Thyroid gland (tissue), 4 donors: ENCODE data around the gene PTGS1. TPM values are rescaled to one million over a fixed set of nuclear protein-coding genes. Genes with fewer than 3 reads are reported as not detected.
"Not testable (repeated sequence)": the region's sequence is repeated elsewhere in the genome, so short reads cannot be mapped to it uniquely, and the experiment has no call there.

Experiments used
- DNase-seq, 2 donors: peaks; one replicate each; pipeline ENCODE4 v3.0.0-alpha.2; 2019
- H3K27ac ChIP-seq, 3 donors: fragments of 200-600 bp; sonication (generic); 1 replicate in 2 of 3; 2 replicates in 1 of 3; pipeline ENCODE4 v1.5.1; 2016 to 2019; ENCODE audit warnings: mild to moderate bottlenecking in 1 of 3, moderate library complexity in 1 of 3
- H3K27me3 ChIP-seq: fragments of 200-600 bp; sonication (generic); one replicate; pipeline ENCODE4 v1.5.1; 2019
- H3K36me3 ChIP-seq, 2 donors: fragments of 200-600 bp; sonication (generic); one replicate each; pipeline ENCODE4 v1.5.1; 2016 to 2019
- H3K4me1 ChIP-seq, 2 donors: fragments of 200-600 bp; sonication (generic); one replicate each; pipeline ENCODE4 v1.5.1; 2017 to 2019
- H3K4me3 ChIP-seq, 3 donors: fragments of 200-600 bp; sonication (generic); replicated peaks in 1 of 3; 1 replicate in 2 of 3; 2 replicates in 1 of 3; pipeline ENCODE4 v1.5.1; 2016; ENCODE audit warnings: mild to moderate bottlenecking in 1 of 3
- H3K9me3 ChIP-seq: fragments of 200-600 bp; sonication (generic); one replicate; pipeline ENCODE4 v1.5.1; 2017
- POLR2A ChIP-seq, 2 donors: fragments of 450-650 bp; IDR thresholded peaks; one replicate each; pipeline ENCODE4 v1.6.1; 2017; ENCODE audit warnings: antibody characterized with exemption in 2 of 2, mild to moderate bottlenecking in 2 of 2, moderate library complexity in 1 of 2
- WGBS, 2 donors: methylation state at CpG; one replicate each; pipeline ENCODE4 v1.1.5; 2017; 5-methylcytosine and 5-hydroxymethylcytosine counted together
- intact Hi-C: fragments of 100-400 bp; cut with DNase I; formaldehyde crosslinking; loops from one replicate; pipeline ENCODE4 v1.15.1; 2023
- total RNA-seq, 4 donors: library from RNA; depleted of rRNA; stranded (reverse); fragments of >200 nt; gene quantifications; one replicate each; pipeline ENCODE4 v1.2.3, GENCODE V29; 2016
- TF ChIP-seq, protein P1 (sequence below), 6 experiments: fragments of 200-600 bp in 3 of 6; fragments of 450-650 bp in 3 of 6; sonication (generic) in 3 of 6; IDR thresholded peaks; one replicate each; pipeline ENCODE4 v1.5.1; 2016 to 2019; ENCODE audit warnings: antibody characterized with exemption in 6 of 6, mild to moderate bottlenecking in 2 of 6, inconsistent platforms in 1 of 6, moderate library complexity in 1 of 6

The PTGS1 gene
- total RNA-seq, 4 donors from 2014 or later = 2.3 to 4.0 (median 3.5) TPM

DNA sequence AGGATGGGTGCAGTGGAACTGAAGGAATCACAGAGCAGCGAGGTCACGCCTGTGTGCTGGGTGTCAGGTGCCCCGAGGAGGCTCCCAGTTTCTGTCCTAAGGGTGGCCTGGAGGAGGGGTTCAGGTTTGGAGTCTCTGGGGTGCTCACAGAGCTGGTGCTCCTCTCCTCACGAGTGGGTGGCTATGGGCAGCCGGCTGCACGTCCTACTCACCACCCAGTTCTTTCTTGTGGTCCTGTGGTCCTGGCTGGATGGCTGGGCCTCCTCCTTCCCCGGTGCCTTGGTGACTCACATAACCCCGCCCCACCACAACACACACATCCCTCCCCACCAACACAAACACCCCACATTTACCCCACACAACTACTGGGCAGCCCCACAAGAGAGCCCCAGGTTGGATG is 9.9 kb upstream of the PTGS1 start:
- no peak overlapping the region for H3K4me3 ChIP-seq
- H3K27ac ChIP-seq = no peak overlapping the region
- DNase-seq = no peak
- WGBS, 2 donors = 86 to 88% methylated on average over 8 of the region's 8 CpGs
- no peaks in the 10 kb centered on the region for H3K36me3 ChIP-seq
- no peak for TF ChIP-seq POLR2A (IDR thresholded peaks at IDR 0.05)
- TF ChIP-seq, protein P1, sequence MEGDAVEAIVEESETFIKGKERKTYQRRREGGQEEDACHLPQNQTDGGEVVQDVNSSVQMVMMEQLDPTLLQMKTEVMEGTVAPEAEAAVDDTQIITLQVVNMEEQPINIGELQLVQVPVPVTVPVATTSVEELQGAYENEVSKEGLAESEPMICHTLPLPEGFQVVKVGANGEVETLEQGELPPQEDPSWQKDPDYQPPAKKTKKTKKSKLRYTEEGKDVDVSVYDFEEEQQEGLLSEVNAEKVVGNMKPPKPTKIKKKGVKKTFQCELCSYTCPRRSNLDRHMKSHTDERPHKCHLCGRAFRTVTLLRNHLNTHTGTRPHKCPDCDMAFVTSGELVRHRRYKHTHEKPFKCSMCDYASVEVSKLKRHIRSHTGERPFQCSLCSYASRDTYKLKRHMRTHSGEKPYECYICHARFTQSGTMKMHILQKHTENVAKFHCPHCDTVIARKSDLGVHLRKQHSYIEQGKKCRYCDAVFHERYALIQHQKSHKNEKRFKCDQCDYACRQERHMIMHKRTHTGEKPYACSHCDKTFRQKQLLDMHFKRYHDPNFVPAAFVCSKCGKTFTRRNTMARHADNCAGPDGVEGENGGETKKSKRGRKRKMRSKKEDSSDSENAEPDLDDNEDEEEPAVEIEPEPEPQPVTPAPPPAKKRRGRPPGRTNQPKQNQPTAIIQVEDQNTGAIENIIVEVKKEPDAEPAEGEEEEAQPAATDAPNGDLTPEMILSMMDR (IDR thresholded peaks at IDR 0.05) = no peak
- peaks cover 0 to 4% of the 10 kb centered on the region in 2 donors for H3K4me1 ChIP-seq
- intact Hi-C loops = no loop called here
- no peaks in the 10 kb centered on the region for H3K27me3 ChIP-seq
- H3K9me3 ChIP-seq = no peaks in the 10 kb centered on the region

- H3K4me3 ChIP-seq, intact Hi-C loops, H3K27me3 ChIP-seq, H3K27ac ChIP-seq, H3K4me1 ChIP-seq, DNase-seq, H3K9me3 ChIP-seq, H3K36me3 ChIP-seq: not testable (repeated sequence)
- 90 to 96% methylated on average over 12 of the region's 12 CpGs for WGBS, 2 donors
These were observed 7.7 kb upstream of the PTGS1 start for GRCh38 chr9:122363131-122363530.

- no peaks in the 10 kb centered on the region for H3K27me3 ChIP-seq
- H3K9me3 ChIP-seq = no peaks in the 10 kb centered on the region
- intact Hi-C loops = no loop called here
- H3K36me3 ChIP-seq = no peaks in the 10 kb centered on the region
- no peak for DNase-seq
- no peak overlapping the region for H3K27ac ChIP-seq
- peaks cover 0 to 8% of the 10 kb centered on the region in 2 donors for H3K4me1 ChIP-seq
- 89 to 90% methylated on average over 10 of the region's 10 CpGs for WGBS, 2 donors
- TF ChIP-seq, protein P1 (IDR thresholded peaks at IDR 0.05) = no peak
- TF ChIP-seq POLR2A (IDR thresholded peaks at IDR 0.05) = no peak
- H3K4me3 ChIP-seq = no peak overlapping the region
These were observed 6.6 kb upstream of the PTGS1 start for GRCh38 chr9:122364117-122364782.

DNA sequence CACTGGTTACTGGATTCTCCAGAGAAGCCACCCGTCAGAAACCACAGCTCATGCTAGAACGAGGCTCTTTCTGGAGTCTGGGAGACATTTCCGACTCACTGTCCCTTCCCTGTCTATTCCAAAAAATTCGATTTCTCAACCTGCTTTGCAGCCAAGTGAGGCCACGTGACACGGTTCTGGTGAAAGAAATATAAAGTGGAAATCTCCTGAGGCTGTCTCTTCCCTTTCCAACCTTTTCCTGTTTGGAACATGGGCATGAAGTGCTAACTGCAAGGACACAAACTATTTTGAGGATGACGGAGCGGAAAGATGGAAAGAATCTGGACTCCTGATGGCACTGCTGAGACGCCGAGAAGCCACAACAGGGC is 6.1 kb upstream of the PTGS1 start:
- 68 to 75% methylated on average over 10 of the region's 10 CpGs for WGBS, 2 donors
- Histone ChIP-seq H3K27ac (no peak overlapping the region), H3K4me3 (no peak overlapping the region), H3K27me3 (no peaks in the 10 kb centered on the region), H3K4me1 (peaks cover 0 to 8% of the 10 kb centered on the region in 2 donors), H3K9me3 (no peaks in the 10 kb centered on the region), H3K36me3 (no peaks in the 10 kb centered on the region)
- DNase-seq = peak; percentile 11 to 14
- intact Hi-C loops = no loop called here
- TF ChIP-seq, protein P1 (IDR thresholded peaks at IDR 0.05) = no peak
- TF ChIP-seq POLR2A (IDR thresholded peaks at IDR 0.05) = no peak

DNA sequence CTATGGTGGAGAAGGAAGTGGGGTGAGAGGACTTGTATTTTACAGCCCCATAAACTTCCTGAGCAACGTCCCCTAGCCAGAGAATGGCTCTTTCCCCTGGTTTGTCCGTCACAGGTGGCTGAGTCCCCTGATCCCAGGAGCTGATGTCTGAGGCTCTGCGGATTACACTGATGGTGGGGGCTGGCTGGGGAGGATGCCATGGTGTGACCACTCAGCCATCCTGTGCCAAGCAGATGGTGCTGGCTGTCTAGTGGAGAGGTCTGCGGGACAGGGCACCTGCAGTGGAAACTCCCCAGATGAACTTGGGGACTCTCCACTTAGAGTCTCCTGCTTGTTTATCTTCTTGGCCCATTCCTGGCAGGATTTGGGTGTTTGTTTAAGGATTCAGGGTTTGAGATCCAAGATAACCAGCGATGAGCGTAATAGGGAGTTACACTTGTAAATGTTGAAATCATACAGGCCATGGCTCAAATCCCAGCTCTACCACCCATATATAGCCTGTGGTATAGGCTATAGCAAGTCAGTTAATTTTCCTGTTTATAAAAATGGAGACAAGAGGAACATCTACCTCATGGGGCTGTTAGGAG is 4.7 kb upstream of the PTGS1 start:
- Histone ChIP-seq H3K27ac (no peak overlapping the region), H3K27me3 (no peaks in the 10 kb centered on the region), H3K4me1 (peaks cover 5 to 11% of the 10 kb centered on the region in 2 donors), H3K4me3 (no peak overlapping the region), H3K36me3 (no peaks in the 10 kb centered on the region), H3K9me3 (no peaks in the 10 kb centered on the region)
- intact Hi-C loops = no loop called here
- no peak for TF ChIP-seq POLR2A (IDR thresholded peaks at IDR 0.05)
- TF ChIP-seq, protein P1 (IDR thresholded peaks at IDR 0.05) = no peak
- 41 to 51% methylated on average over 6 of the region's 6 CpGs for WGBS, 2 donors
- DNase-seq = no peak
